GM12864 (cell line): ENCODE results near the gene BCL11A.

Experiments
- DNase-seq: peaks from one replicate; pipeline ENCODE4 v3.0.0-alpha.2; 2011; ENCODE audit warnings: low read depth
- H3K4me3 ChIP-seq: 2 replicates; pipeline ENCODE4 v1.5.1; 2011; ENCODE audit warnings: mild to moderate bottlenecking, low read depth, low read length, control low read depth
- CTCF ChIP-seq: IDR thresholded peaks from 2 replicates; pipeline ENCODE4 v1.5.1; 2011; ENCODE audit warnings: low read depth, mild to moderate bottlenecking, moderate library complexity, low read length, control low read depth, inconsistent platforms; ENCODE audit errors: missing control alignments

Gene BCL11A

GRCh38 chr2:60509066-60509465 is 44.4 kb downstream of the BCL11A start:
- no peak for TF ChIP-seq CTCF
- no peak overlapping the region for H3K4me3 ChIP-seq

GRCh38 chr2:60508339-60508917 is 45.0 kb downstream of the BCL11A start:
- no peak for TF ChIP-seq CTCF
- no peak for DNase-seq
- no peak overlapping the region for H3K4me3 ChIP-seq

More at GRCh38 chr2:60509066-60509465, 44.4 kb downstream of the BCL11A start:
- no peak for DNase-seq

- TF ChIP-seq CTCF, result no peak
- no peak overlapping the region for H3K4me3 ChIP-seq
- DNase-seq, result no peak
Observed at GRCh38 chr2:60507211-60507965, 46.1 kb downstream of the BCL11A start.

GRCh38 chr2:60505880-60506260 is 47.6 kb downstream of the BCL11A start:
- H3K4me3 ChIP-seq, result no peak overlapping the region
- DNase-seq, result no peak
- TF ChIP-seq CTCF, result no peak

GRCh38 chr2:60505240-60505879 is 48.1 kb downstream of the BCL11A start:
- DNase-seq, result no peak
- TF ChIP-seq CTCF, result no peak
- no peak overlapping the region for H3K4me3 ChIP-seq

- TF ChIP-seq CTCF, result peak; percentile 37
- no peak for DNase-seq
- H3K4me3 ChIP-seq, result no peak overlapping the region
Observed at GRCh38 chr2:60504049-60504448, 49.4 kb downstream of the BCL11A start.

GRCh38 chr2:60502144-60502543 is 51.3 kb downstream of the BCL11A start:
- no peak for DNase-seq
- no peak overlapping the region for H3K4me3 ChIP-seq
- TF ChIP-seq CTCF, result no peak
